Pancreas (tissue), 10 donors: Measurements from ENCODE around the gene TRAK1. TPM values are rescaled to one million over a fixed set of nuclear protein-coding genes. Genes with fewer than 3 reads are reported as not detected.

Source experiments
- ATAC-seq, 4 donors: fragments of 200-7000 bp; cut with Tn5 transposase; one replicate each; pipeline versions ENCODE4 v1.8.0 to v1.9.1; 2020; ENCODE audit warnings: mild to moderate bottlenecking in 4 of 4, moderate library complexity in 4 of 4
- DNase-seq, 6 donors: peaks; one replicate each; pipeline ENCODE4 v3.0.0-alpha.2; 2020
- FAIRE-seq: peaks from 2 replicates; lab custom pipeline; 2012; peaks lifted over from hg19 to GRCh38; lab: Jason Lieb, UNC
- H3K27ac ChIP-seq, 4 donors: fragments of 200-600 bp; sonication (generic); 1 replicate in 3 of 4; 2 replicates in 1 of 4; pipeline versions ENCODE4 v1.5.0 to v1.8.0; 2020
- H3K27me3 ChIP-seq, 4 donors: fragments of 200-600 bp; one replicate each; pipeline ENCODE4 v1.8.0; 2021
- H3K36me3 ChIP-seq, 3 donors: fragments of 200-600 bp; sonication (generic) in 1 of 3; one replicate each; pipeline versions ENCODE4 v1.5.0 to v1.8.0; 2020 to 2021
- H3K4me1 ChIP-seq, 3 donors: fragments of 200-600 bp; one replicate each; pipeline ENCODE4 v1.8.0; 2021
- H3K4me3 ChIP-seq, 4 donors: fragments of 200-600 bp; sonication (generic) in 2 of 4; one replicate each; pipeline versions ENCODE4 v1.5.0 to v1.8.0; 2020 to 2021
- H3K9me3 ChIP-seq, 4 donors: fragments of 200-600 bp; one replicate each; pipeline ENCODE4 v1.8.0; 2021
- CTCF ChIP-seq, 4 donors: fragments of 200-600 bp; sonication (generic) in 3 of 4; IDR thresholded peaks; one replicate each; pipeline versions ENCODE4 v1.5.0 to v1.8.0; 2021; ENCODE audit warnings: antibody characterized with exemption in 4 of 4
- whole genome bisulfite sequencing, 2 donors: extraction: QIAGEN DNeasy Blood & Tissue Kit; methylation state at CpG; one replicate each; pipeline ENCODE4 v1.1.7; 2013; 5-methylcytosine and 5-hydroxymethylcytosine counted together
- intact Hi-C, 3 donors: fragments of 100-400 bp; cut with DNase I; formaldehyde crosslinking; loops; one replicate each; pipeline versions ENCODE4 v1.11.1 to v1.14.2; 2022
- polyA plus RNA-seq, 2 donors: library from polyadenylated mRNA; stranded (reverse); fragments of 200-250 nt; gene quantifications; one replicate each; pipeline ENCODE4 v1.2.3, GENCODE V29; 2013
- total RNA-seq, 6 donors: library from RNA; stranded (reverse); fragmentation: NEBNext Ultra II Directional in 4 of 6; extraction: Animal tissue kit (Norgen Biotek cat#: 25700) in 4 of 6; gene quantifications; one replicate each; pipeline versions ENCODE4 v1.2.1 to v1.2.4, GENCODE V29; 2021 to 2023
- donor health status: healthy with polysubstance abuse.
- donor health status: DM: no; HTN: no; CAD: no; lungs with moderate emphysema.
- donor health status: DM: no; HTN: no; CAD: no.
- donor health status: control.
- donor health status: control.
- donor health status: Bipolar disorder and iron deficiency.
- donor health status: DM: yes; HTN: yes; CAD: no.
- donor health status: DM: no; HTN: no; CAD: no.
- donor health status: DM: no; HTN: no; CAD: no.
- donor health status: DM: yes; HTN: yes; CAD: no.

TRAK1 gene
- total and polyA plus RNA-seq, 8 donors, result 9.3 to 24.3 (median 11.7) TPM

GRCh38 chr3:42151596-42152168 lies 60.5 kb downstream of the TRAK1 start:
- Histone ChIP-seq H3K27ac (no peak overlapping the region), H3K4me1 (no peaks in the 10 kb centered on the region), H3K27me3 (no peaks in the 10 kb centered on the region), H3K36me3 (no peaks in the 10 kb centered on the region), H3K9me3 (no peaks in the 10 kb centered on the region), H3K4me3 (no peak overlapping the region)
- no peak for FAIRE-seq
- TF ChIP-seq CTCF (IDR thresholded peaks at IDR 0.05), result no peak
- DNase-seq, result no peak
- no peak for ATAC-seq
- WGBS, 2 donors, result 63 to 64% methylated on average over 2 of the region's 2 CpGs
- intact Hi-C loops, result no loop called here

- Histone ChIP-seq H3K9me3 (no peaks in the 10 kb centered on the region), H3K4me3 (no peak overlapping the region), H3K27me3 (no peaks in the 10 kb centered on the region), H3K36me3 (no peaks in the 10 kb centered on the region), H3K27ac (no peak overlapping the region), H3K4me1 (no peaks in the 10 kb centered on the region)
- intact Hi-C loops, result no loop called here
- 54 to 60% methylated on average over 5 of the region's 5 CpGs for whole genome bisulfite sequencing, 2 donors
- TF ChIP-seq CTCF (IDR thresholded peaks at IDR 0.05), result no peak
- DNase-seq, result no peak
- no peak for ATAC-seq
- FAIRE-seq, result no peak
Measured at GRCh38 chr3:42152193-42152592, 61.0 kb downstream of the TRAK1 start.

GRCh38 chr3:42153039-42153438 lies 61.9 kb downstream of the TRAK1 start:
- H3K36me3 ChIP-seq, result no peaks in the 10 kb centered on the region
- no peak overlapping the region for H3K4me3 ChIP-seq
- DNase-seq (no peak), FAIRE-seq (no peak), ATAC-seq (no peak)
- TF ChIP-seq CTCF (IDR thresholded peaks at IDR 0.05), result no peak
- WGBS, 2 donors, result 93 to 95% methylated on average over 4 of the region's 4 CpGs
- no peaks in the 10 kb centered on the region for H3K27me3 ChIP-seq
- H3K9me3 ChIP-seq, result no peaks in the 10 kb centered on the region
- no peaks in the 10 kb centered on the region for H3K4me1 ChIP-seq
- intact Hi-C loops, result no loop called here
- no peak overlapping the region for H3K27ac ChIP-seq

GRCh38 chr3:42157540-42158538 lies 66.7 kb downstream of the TRAK1 start:
- 79 to 82% methylated on average over 8 of the region's 8 CpGs for WGBS, 2 donors
- no peak for FAIRE-seq
- Histone ChIP-seq H3K27ac (no peak overlapping the region), H3K27me3 (no peaks in the 10 kb centered on the region), H3K9me3 (no peaks in the 10 kb centered on the region), H3K4me1 (peaks cover 0 to 3% (median 0%) of the 10 kb centered on the region in 3 donors), H3K36me3 (no peaks in the 10 kb centered on the region), H3K4me3 (no peak overlapping the region)
- no peak for DNase-seq
- ATAC-seq, result no peak
- no peak for TF ChIP-seq CTCF (IDR thresholded peaks at IDR 0.05)
- intact Hi-C loops, result no loop called here
